Pulmonary artery endothelial cell (primary cell): Measurements from ENCODE around the gene GAST. TPM values are rescaled to one million over a fixed set of nuclear protein-coding genes. Genes with fewer than 3 reads are reported as not detected.
A peak's percentile ranks its signal among the peaks of the same experiment; 100 is the strongest.

Source experiments
- DNase-seq: peaks from one replicate; pipeline ENCODE4 v3.0.0-alpha.2; 2011; ENCODE audit warnings: low read depth, low spot score
- total RNA-seq: library from RNA; depleted of rRNA; stranded (reverse); fragments of >200 nt; gene quantifications from 2 replicates; pipeline ENCODE4 v1.2.3, GENCODE V29; 2014

The GAST gene
- total RNA-seq, 1 donor from 2014 or later, result not detected

DNA sequence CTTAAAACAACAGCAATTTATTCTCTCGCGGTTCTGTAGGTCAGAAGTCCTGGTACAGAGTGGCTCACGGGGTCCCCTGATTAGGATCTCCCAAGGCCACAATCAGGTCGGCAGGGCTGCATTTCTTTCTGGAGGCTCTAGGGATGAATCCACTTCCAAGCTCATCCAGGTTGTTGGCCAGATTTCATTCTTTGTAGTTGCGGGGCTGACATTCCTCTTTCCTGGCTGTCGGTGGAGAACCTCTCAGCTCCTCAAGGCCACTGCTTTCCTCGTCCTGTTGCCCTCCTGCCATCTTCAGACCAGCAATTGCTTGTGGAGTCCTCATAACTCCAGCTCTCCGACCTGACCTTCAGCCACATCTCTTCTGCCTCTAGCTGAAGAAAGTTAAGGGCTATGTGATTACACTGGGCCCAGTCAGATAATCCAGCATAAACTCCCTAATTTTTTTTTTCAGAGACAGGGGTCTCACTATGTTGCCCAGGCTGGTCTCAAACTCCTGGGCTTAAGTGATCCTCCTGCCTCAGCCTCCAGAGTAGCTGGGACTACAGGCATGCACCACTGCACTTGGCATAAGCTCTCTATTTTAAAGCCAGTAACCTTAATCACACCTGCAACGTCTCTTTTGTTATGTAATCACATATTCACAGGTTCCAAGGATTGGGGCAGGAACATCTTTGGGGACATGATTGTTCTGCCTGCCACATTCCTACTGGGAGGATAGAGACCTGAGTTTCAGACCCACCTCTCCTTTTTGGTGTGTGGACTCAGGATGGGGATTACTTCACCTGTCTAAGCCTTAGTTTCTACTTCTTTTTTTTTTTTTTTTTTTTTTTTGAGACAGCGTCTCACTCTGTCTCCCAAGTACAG is 4.1 kb upstream of the GAST start:
- no peak for DNase-seq

DNA sequence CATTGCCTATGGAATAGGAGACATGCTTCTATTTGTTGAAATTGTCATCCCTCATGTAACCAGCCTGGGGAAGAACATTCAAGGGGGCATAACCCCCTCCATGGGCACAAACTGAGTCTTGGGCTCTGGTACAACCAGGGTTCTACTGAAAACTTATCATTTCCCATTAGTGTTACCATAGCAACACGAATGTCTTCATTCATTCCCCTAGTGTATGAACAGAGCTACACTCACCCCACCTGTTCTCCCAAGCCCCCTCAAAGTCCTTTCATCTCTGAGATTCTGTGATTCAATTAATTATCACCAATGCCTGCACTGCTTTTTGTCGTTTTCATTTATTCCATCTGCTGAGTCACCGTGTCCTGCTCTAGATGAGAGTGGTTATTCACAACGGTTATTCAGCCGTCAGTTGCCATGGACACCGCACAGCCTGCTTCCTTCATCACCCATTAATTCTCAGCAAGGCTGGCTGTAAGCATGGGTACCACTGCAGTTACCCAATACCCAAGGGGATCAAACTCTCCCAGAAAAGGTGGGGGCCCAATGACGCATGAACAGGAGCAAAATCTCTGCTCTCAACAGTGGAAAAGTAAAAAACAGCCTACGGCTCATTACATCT is 1.6 kb upstream of the GAST start:
- no peak for DNase-seq

DNA sequence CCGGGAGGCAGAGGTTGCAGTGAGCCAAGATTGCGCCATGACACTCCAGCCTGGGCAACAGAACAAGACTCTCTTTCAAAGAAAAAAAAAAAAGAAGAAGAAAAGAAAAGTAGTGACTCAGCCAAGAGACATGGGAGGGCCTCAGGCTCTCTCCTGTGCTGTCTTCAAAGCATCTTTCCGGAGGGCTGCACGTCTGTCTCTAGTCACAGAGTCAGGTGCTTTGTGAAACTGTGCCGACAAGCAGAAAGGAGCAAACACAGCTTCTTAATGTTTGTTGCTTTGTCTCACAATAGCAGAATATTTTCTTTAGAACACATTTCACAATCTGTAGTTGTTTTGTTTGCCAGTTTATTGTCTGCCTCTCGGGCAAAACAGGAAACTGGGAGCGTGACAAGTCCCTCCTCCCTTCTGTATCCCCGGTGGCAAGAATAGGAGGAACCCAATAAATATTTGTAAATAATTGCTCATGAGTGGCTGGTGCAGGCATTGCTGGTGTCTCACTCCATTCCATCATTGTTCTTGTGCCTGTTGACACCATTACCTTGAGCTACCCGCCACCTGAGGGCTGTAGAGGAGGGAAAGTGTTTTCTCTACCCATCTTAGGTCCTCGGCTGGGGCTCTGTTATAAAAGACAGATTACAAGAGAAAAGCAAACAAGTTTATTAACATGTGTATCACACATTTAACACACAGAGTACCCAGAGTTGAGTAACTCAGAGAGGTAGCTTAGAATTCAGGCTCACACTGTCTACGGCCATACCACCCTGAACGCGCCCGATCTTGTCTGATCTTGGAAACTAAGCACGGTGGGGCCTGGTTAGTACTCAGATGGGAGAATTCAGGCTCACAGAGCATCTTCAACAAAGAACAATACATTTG is 5.5 kb downstream of the GAST start:
- no peak for DNase-seq

DNA sequence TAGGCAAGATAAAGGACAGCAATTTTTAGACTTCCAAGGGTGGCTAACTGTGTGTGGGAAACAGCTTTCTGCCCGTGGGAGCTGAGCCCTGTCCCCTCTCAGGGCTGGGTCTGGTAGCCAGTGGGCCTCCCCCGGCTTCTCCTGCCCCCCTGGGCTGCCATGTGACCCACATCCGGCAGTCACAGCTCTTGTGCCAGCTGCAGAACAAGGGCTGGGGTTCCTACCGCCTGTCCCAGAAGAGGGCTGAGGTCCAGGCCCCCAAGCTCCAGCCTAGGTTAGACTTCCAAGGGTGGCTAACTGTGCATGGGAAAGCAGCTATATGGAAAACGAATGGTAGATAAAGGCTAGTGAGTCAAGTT is 6.1 kb downstream of the GAST start:
- no peak for DNase-seq

DNA sequence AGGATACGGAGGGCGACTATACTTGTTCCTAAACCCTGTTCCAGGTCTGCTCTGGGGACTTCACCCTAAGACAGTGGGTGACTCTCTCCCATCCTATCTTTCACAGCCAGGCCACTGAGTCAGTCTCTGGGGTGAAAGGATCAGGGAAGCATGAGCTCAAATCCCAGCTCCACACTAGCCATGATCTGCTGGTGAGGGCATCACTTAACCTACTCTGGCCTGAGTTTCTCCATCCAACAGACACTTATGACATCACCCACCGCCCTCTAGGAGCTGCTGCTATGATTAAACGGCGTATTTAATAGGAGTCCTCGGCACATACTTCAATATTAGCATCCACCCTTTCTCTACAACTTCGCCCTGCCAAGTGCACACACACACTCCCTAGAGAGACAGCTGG is 10.1 kb downstream of the GAST start:
- no peak for DNase-seq

DNA sequence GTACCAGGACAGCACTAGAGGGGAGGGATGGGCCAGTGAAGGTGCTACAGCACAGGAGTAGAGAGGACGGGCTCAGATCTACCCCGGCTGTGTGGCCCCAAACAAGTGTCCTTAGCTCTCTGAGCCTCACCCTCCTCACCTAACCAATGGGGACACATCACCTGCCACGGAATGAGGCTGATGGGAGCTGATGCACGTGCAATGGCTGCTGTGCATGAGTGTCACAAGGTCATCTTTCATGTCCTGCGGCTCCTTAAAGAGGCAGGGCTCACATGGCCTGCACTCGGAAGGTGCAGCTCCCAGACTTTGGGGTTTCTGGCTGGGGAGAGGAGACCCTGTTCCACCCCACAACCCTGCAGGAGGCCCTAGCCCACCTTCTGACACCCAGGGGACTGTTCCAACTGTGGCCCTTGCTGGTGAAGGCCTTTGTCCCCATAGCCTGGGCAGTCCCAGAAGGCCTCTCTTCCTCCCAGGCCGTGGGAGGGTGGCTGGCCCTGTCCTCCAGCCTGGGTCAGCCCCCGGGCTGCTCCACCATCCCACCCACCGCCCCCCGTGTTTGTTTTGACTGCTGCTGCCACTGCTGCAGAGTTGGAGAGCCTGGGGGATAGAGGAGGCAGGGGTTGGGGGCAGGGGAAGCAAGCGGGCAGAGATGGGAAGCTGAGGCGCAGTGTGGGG is 11.8 kb downstream of the GAST start:
- DNase-seq, result no peak

DNA sequence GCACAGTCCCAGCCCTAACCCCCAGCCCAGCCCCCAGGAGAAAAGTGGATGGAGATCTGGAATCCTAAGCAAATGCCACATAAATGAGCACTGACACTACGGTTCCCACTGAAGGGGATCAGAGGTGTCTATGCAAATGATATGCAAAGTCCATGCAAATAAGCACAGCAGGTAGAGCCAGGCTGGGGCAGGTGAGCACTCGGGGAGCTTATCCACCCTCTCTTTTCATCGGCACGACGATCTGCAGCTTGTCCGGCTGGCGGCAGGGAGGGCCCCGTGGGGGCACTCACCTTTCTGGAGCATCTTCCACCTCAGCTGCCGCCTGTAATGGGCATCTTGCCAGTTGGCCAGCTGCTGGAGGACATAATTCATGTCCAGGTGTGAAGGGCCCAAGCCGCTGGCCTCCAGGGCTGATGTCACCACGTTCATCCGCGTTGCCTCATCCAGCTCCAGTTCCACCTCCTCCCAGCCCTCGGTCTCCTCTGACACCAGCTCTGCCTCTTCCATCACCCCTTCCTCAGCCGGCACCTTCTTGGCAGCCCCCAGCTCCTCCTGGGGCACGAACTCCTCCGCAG is 12.4 kb downstream of the GAST start:
- DNase-seq, result no peak

DNA sequence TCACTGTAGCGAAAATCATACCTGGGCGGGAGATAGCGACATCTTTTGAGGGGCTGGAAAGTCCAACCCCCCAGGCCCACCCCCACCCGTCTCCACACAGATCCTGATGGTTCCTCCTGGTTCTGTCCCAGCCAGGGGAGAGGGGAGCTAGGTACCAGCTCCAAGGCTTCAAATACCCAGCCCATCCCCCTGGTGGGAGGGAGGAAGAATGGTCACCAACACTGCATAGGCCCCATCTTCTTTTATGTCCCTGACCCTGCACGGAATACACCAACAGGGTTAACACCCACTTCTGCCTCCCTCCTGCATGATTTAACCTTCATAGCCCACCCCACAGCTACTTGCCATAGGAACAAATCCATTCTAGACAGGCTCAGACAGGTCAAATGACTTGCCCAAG is 13.0 kb downstream of the GAST start:
- DNase-seq, result no peak

DNA sequence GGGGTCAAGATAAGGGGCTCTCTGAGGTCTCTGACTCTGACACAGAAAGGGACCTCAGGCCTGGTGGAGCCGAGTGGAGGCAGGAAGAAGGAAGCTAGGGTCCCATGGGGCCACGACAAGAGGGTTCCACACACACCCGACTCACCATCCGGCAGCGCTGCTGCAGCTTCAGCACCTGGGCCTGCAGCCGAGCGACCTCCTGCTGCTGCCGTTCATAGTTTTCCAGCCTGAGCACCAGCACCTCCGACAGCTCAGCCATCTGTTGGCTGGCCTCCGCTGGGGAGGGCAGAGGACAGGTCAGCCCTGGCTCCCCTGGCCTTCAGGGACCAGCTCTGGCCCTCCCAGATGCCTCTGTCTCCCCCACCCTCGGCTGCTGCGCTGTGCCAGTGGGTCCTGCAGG is 15.9 kb downstream of the GAST start:
- DNase-seq, result no peak

DNA sequence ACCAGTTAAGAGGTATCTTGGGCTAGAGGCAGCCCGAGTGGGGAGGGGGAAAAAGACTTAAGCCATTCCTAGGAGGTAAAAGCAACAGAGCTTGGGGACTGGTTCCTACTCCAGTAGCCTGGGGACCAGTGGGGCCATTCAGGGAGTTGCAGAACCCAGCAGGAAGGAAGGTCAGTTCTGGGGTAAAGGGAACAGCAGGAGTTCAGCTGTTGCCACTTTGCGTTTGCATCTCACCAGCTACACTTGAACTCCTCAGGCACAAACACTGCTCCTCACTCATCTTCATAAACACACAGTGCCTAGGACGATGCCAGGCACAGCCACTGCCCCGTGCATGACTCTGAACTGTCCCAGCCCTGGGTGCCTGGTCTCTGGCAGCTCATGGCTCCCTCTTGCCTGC is 18.3 kb downstream of the GAST start:
- no peak for DNase-seq

DNA sequence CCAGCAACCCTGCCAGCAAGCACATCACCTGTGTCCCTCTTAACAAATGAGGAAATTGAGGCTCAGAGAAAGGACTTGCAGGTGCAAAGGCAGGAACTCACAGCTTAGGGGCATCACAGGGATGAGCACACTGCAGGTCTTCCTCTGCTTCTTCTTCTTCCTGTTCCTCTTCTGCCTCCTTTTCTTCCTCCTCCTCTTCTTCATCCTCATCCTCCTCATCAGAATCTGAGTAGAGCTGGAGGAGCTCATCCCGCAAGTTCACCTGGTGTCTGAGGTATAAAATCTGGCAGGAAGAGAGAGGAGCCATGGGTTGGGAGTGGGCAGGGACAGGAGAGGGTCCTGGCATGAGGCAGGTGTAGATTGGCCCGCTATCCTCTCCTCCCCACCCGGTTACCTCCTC is 19.7 kb downstream of the GAST start:
- DNase-seq, result no peak

DNA sequence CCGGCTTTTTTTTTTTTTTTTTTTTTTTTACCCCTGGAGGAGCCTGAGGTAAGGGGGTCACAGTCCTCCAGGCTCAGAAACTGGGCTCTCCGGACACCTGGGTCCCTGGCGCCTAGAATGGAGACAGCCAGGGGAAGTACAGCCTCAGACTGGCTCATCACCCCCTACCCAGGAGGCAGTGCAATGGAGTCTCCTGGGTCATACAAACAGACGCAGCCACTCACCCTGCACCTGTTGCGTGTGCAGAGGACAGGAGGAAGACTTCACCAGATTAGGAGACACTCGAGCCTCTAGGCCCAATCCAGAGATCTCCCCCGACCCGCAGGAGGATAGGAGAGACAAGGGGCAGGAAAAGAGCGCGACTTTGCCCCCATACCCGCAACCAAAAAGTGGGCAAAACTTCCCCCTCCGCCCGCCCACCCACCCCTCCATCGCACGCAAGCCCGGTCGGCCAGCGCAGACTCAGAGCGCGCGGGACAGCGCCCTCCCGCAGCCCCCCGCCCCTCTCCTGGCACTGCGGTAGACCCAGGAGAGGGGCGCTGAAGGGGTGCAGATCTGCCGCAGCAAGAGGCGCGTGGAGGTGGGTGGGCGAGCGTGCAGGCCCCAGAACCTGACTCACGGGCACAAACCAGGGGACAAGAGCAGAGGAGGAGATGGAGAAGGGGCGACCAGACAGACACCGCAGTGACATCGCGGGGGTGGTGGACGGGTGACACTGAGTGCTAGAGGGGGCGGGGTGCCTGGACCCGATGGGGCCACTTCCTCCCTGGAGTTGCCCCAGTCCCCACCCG is 21.4 kb downstream of the GAST start:
- no peak for DNase-seq

DNA sequence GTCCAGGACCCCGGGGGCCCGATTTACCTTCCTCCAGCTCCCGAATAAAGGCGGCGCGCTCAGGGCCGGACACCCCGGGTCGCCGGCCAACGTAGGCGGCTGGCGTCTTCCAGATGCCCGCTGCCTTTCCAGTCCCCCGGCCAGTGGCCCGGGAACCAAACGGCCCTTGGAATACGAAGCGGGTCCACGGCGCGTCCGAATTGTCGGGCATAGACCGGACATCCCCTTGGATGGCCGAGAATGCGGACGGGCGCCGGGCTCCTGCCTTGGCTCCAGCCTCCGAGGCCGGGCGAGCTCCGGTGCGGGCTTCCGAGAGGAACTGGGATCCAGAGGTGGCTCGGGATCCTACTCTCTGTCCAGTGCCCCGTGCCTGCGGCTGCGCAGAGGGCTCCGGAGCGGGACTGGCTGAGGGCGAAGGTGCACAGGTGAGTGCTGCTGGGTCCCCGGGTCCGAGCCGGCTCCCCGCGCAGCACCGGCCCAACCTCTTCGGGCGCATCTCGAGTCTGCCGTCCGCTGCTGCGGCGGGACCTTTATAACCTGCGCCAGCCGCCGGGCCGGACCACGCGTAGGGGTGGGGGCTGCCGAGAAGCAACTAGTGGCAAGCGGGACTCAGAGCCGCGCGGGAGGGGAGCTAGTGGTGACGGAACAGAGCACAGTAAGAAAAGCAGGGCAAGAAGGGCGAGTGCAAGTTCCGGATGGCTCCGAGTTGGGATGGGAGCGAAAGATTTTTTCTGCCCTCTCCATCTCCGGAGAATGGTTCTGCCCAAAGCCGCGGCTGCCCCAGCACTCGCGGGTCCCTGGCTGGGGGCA is 22.2 kb downstream of the GAST start, which contains the start of gene HAP1:
HAP1 (minus strand) TSS at position 505 of the 810 bp plus-strand sequence; CDS start at position 496, 9 bp downstream.
- no peak for DNase-seq

DNA sequence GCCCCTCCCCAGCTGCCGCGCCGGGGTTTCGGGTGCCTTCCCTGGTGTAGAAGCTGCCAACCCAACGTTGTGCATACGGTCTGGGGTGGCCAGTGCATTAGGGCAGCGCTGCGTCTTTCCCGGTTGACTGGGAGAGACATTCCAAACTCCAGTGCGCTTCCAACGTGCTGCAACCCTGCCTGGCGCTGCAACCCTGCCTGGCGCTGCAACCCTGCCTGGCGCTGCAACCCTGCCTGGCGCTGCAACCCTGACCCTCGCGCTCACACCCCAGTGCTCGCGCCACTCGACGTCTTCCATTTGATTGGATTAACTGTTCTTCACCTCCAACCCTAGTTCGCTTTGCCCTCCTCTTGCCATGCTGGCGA is 22.8 kb downstream of the GAST start:
- DNase-seq, result no peak

DNA sequence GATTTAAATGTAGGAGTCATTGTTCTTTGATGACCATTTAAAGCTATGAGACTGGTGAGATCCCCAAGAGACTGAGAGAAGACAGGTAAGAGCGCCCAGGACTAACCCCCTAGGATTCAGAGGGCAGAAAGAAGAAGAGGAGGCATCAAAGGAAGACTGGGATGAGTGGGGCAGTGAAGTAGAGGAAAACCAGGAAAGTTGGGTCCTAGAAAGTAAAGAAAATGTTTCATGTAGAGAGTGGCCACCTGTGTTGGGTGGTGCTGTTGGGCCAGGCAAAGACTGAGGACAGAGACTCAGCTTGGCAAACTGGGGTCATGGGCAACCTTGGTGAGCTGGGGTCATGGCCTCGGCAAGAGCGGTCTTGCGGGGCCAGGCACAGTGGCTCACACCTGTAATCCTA is 23.6 kb downstream of the GAST start:
- DNase-seq, result no peak

DNA sequence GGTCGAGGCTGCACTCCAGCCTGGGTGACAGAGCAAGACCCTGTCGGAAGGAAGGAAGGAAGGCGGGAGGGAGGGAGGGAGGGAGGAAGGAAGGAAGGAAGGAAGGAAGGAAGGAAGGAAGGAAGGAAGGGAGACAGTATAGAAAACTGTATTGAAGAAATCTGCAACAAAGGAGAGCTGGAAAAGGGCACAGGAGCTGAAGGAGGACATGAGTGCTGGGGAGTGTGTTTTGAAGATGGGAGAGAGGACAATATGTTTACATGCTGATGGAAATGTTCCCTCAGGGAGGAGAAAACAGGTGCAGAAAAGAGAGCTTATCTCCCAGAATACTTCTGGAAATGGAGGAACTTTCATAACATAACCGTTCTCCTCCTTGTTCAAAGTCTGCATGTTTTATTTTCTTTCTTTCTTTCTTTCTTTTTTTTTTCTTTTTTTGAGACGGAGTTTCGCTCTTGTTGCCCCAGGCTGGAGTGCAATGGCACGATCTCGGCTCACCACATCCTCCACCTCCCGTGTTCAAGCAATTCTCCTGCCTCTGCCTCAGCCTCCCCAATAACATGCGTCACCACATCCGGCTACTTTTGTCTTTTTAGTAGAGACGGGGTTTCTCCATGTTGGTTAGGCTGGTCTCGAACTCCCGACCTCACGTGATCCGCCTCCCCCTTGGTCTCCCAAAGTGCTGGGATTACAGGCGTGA is 25.0 kb downstream of the GAST start:
- no peak for DNase-seq

DNA sequence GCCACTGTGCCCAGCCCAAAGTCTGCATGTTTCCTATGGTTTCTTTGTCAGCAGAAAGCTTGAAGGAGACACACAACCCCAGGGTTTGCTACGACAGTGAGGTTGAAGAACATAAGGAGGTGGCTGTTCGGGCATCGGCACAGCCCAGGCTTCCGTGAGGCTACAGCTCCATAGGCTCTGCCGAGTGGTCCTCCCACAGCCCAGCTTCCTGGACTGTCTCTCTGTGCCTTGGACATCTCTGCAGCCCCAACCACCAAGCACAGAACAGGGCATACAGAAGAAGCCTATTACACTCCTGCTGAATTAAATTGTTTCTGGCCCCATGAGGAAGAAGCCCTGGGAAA is 25.5 kb downstream of the GAST start:
- no peak for DNase-seq

DNA sequence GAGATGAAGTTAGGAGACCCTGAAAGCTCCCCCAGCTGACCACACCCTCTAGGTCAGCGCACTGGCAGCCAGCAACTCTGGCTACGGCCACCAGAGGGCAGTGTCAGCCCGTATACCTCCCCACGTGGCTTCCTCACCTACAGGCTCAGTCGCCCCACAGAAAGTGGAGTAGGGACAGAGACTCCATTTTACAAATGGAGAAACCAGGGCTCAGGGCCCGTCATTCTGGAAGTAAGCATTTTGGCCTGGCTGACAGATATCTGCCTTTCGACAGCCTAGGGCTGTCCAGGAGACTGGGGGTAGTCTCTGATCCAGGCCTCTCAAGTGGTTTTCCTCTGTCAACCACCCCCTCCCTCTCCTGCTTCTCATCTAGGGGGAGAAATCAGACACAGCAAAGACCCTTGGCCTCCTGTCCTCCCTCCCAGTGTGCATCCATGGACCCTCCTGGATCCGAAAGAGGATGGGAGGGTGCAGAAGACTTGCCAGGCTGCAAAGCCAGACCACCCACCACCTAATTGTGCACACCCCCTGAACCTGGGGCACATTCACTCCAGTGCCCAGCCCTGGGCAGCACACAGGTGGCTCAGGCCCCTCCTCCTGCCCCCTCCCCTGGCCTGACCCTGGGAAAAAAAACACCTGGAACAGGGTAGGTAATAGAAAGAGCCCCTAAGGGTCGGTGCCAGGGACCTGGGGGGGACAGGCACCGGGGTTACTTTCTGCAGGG is 26.1 kb downstream of the GAST start:
- DNase-seq, result peak; percentile 26

DNA sequence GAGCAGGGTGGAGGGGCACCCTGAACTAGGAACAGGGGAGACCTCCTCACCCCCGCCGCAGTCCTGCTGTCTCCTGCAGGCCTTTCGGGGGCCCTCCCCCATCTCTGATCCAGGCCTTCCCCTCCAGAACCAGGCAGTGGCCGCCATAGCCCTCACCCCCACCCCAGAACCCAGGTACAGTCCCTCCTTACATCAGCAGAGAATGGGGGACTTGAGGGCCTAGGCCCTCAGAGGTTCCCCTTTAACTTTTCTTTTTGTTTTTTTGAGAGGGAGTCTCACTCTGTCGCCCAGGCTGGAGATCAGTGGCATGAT is 26.6 kb downstream of the GAST start:
- no peak for DNase-seq
